GM18867 (cell line): ENCODE results near the gene ZC3HAV1.
"Not testable (repeated sequence)": the region's sequence is repeated elsewhere in the genome, so short reads cannot be mapped to it uniquely, and the experiment has no call there.

Experiments used
- ATAC-seq: cut with Tn5 transposase; IDR thresholded peaks from one replicate; pipeline ENCODE4 v1.9.1; 2021; ENCODE audit warnings: mild to moderate bottlenecking, moderate library complexity; ENCODE audit not compliant: unreplicated experiment

ZC3HAV1 gene

DNA sequence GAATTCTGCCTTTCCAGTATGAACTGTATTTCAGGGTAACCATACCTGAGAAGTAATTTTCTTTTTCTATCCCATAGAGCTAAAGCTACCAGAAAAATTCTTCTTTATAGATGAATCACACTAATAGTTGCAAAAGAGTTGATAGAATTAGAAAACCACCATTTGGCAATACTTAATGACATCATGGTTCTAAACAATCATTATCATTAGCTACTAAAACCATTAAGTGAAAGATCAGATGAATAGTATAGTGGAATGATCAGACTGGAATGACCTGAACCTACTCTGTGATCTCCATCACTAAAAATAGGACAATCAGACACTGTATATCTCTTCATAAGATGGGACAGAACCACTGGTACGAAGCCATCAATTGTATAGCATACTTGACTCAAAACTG lies 53.8 kb downstream of the ZC3HAV1 start:
- ATAC-seq = no peak

DNA sequence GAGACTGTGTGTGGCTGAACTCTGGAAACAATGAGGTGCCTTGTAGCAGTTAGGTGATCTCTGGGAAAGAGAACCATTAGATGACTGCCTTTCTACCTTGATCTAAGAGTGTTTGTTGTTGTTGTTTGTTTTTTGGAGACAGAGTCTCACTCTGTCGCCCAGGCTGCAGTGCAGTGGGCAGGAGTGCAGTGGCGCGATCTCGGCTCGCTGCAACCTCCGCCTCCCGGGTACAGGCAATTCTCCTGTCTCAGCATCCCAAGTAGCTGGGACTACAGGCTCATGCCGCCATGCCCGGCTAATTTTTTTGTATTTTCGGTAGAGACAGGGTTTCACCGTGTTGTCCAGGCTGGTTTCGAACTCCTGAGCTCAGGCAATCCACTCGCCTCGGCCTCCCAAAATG lies 54.9 kb downstream of the ZC3HAV1 start:
- ATAC-seq = not testable (repeated sequence)

DNA sequence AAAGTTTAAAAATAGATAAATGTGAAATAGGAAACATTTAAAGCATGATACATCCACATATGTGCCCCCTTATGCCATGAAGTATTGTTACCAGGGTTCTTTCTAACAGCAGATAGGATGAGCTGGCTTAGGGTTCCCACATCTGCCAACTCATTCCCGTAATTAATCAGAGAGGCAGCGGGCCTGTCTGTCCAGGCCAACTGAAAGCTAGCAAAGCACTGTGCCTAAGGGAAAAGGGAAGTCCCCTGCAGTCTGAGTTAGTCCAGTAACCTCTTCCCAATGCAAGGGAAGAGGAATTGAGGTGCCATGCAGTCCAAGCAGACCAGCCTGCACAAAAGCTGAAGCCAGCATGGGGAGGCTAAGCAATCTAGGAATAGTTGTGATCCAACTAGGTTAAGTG lies 55.4 kb downstream of the ZC3HAV1 start:
- ATAC-seq = no peak

DNA sequence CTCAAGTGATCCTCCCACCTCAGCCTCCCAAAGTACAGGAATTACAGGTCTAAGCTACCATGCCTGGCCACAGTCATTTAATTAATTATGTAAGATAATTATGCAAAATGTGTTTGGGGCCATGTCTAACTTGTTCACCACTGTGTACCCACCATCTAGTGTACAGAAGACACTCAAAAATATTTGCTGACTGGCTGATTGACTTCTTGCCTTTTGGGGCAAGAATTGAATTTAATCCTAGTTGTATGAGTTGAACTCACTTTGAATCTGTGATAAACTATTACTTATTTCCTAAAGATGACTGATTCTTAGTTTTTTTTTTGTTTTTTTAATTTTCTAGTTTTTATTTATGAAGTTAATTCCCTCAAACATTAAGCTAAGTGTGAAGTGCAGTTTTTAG lies 57.9 kb downstream of the ZC3HAV1 start:
- ATAC-seq = no peak

DNA sequence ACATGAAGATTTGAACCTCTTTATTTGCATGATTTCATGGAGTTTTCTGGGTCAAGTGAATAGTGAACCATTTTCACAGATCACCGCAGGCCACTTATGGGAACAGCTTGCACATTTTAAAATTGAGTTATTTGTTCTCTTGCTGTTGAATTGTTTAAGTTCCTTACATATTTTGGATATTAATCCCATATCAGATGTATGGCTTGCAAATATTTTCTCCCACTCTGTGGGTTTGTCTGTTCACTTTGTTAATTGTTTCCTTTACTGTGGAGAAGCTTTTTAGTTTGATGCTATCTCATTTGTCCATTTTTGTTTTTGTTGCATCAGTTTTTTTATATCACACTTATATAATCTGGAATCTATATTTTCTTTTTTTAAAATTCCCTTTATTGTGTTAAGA lies 59.6 kb downstream of the ZC3HAV1 start:
- ATAC-seq = no peak

DNA sequence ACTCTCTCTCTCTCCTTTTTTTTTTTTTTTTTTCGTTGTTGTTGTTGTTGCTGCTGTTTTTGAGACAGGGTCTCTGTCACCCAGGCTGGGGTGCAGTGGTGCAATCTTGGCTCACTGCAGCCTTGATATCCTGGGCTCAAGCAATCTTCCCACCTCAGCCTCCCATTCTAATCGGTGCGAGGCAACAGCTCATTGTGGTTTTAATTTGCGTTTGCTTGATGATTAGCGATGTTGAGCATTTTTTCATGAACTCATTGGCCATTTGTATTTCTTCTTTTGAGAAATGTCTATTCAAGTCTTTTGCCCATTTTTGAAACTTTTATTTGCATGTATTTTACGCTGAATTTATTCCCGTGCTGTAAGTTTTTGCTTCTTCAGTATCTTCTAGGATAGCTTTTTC lies 60.4 kb downstream of the ZC3HAV1 start:
- ATAC-seq = no peak

DNA sequence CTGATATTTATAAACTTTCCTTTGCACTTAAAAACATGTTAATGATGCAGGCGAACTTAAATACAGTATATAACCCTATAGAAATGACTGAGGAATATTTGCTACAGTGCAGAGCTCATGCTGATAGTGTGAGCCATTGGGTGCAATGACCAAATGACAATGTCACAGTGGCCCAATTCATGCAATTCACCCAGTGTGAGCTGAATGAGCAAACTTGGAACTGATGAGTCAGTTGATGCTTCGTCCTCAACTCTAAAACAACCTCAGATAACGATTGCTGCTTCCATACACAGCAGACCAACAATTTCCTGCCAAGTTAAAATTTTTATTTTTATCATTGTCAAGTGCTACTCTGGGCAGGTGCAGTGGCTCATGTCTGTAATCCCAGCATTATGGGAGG lies 61.5 kb downstream of the ZC3HAV1 start:
- ATAC-seq = no peak

DNA sequence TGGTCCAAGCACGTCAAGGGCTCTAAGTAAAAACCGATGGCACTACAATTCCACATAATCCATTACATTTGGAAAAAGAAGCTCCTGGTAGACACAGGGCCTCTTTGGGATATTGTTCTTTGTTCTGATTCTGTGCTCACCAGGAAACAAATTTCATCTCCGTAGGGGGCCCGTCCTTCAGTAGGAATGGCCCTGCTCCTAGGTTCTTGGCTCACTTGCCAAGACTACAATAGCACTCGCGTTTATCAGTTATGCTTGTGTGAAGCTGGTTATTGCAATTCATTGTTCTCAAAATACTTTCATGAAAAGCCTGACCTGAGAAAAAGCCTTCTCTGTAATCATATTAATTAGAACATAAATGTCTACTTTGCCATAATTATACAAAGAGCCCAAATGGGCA lies 63.4 kb downstream of the ZC3HAV1 start:
- no peak for ATAC-seq

DNA sequence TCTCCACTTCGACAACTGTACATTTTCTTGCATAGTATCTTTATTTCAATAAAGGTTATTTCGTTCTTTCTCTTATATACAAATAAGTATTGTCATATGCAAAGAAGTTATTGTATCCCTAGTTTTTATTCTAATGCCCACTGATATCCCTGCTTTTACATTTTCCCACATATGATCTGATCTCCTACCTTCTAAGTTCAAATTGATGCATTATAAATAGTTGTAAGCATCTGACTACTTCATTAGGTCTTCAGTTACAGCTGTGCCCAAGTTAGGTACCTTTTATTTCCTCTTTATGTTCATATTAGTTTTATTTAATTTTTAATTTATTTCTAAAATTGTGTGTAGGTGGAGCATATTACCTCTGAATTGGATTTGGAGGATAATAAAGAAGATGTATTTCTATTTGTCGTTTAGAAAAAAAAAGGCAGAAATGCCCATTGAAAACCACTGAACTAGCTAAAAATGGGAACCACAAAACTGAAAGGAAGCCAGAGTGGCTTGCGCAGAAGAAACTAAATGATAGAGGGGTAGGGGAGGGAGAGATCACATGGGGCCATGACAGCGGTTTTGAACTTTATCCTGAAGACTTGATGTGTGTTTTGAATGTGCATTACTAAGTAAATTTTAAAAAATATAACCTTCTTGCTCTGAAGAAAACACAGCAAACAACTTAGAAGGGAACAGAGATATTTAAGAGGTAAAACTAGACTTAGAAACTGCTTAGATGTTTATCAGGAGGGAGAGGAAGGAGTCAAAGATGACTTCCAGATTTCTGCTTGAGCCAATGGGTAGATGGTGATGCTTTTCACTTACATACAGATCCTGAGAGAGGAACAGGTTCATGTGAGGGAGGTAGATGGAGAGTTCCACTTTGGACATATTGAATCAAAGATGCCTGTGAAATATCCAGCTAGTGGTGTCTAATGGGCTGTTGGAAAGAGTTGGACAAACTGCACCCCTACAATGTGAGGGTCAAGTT lies 64.4 kb downstream of the ZC3HAV1 start:
- no peak for ATAC-seq

DNA sequence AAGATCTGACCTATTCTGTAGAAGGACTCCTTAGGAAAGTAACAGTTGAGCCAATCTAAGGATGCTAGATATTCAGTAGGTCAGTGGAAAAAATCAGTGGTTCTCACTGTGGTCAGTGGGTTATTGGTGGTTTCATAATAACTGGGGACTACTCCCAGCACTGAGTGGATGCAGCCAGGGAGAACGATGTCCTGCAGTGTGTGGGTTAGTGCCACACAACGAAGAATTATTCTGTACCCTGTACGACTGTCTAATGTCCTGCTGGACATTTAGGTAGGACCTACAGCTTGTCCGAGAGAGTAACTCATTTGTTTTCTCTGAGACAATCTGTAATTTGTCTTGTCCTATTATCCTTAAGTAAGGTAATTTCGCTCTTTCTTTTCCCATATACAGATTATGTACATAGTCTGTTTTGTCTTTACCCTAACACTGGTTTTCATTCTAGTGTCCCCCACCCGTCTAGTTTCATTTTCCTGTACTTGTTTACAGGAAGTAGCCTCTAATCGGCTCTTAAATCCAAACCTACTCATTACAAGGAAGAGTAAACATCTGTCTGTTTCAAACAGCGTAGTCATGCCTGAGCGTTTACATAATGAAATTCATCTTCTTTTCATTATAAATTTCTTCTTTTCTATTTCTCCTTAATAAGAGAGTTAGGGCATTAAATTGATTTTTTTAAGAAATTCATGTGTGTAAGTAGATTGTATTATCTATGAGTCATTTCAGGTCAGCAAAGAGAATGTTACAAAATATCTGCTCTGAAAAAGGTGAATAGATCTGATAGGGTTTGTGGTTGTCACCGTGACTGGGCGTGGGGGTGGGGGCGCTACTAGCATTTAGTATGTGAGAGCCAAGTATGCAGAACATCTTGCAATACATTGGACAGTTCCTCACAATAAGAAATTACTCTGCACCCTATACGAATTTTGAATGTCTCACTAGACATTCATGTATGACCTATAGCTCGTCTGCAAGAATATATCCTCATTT lies 65.4 kb downstream of the ZC3HAV1 start:
- no peak for ATAC-seq

DNA sequence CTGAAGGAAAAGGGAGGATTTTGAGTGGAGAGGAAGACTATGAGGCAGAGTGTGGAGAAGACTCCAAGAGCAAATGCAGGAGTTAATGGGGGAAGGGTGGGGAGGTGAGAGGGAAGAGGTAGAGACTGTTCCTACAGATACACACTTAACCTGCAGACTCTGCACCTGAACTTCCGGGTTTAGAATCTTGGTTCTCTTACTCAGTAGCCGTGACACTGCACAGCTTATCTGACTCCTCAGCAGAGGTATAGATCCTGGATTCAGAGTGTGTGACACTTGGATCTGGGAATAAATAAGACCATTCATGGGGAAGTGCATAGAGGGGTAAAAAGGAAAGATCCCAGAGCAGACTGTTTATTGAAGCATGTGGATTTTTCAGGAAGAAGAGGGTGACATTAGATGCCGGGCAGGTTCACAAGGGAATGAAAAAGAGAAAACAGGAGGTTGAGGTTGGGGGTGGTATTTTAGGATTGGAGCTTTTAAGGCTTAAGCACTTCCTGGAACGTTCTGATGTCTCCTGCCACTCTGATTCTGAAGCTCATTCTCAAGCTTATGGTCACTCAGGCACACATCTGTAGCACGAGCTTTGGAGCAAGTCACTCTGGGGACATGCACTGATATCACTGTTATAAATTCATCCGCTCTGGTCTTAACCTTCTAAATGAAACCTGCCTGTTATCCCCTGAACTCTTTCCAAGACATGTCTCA lies 68.0 kb downstream of the ZC3HAV1 start:
- peak; percentile 38 for ATAC-seq

DNA sequence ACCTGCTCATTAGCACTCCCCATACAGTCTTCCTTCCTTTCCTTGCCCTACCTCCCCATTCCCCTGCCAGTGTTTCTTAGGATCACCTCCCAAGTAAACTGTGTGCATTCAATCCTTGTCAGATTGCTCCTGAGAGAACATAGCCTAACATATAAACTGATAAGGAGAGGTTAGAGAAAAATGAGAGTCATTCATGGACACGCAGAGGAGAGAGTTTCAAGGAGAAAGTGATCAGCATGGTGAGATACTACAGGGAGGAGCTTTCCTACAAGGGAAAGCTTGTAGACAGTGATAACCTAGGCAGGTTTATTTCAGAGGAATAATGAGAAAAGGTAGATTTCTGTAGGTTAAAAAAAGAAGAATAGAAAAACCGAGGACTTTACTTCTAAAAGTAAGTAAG lies 70.8 kb downstream of the ZC3HAV1 start:
- ATAC-seq = no peak

DNA sequence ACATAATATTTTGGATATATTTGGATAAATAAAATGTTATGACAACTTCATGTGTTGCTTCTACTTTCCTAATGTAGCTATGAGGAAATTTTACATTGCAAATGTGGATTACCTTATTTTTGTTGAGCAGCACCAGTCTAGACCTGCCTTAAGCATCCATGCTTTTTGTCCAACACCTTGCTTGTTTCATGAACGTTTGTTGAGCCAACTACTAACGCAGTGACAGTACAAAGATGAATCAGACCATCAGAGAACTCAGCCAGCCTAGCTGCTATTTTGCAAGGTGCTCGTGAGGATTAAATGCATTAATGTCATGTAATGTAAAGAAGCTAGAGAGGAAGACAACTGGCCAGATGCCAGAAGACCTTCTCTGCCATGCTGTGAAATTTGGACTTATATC lies 72.6 kb downstream of the ZC3HAV1 start:
- ATAC-seq = no peak

DNA sequence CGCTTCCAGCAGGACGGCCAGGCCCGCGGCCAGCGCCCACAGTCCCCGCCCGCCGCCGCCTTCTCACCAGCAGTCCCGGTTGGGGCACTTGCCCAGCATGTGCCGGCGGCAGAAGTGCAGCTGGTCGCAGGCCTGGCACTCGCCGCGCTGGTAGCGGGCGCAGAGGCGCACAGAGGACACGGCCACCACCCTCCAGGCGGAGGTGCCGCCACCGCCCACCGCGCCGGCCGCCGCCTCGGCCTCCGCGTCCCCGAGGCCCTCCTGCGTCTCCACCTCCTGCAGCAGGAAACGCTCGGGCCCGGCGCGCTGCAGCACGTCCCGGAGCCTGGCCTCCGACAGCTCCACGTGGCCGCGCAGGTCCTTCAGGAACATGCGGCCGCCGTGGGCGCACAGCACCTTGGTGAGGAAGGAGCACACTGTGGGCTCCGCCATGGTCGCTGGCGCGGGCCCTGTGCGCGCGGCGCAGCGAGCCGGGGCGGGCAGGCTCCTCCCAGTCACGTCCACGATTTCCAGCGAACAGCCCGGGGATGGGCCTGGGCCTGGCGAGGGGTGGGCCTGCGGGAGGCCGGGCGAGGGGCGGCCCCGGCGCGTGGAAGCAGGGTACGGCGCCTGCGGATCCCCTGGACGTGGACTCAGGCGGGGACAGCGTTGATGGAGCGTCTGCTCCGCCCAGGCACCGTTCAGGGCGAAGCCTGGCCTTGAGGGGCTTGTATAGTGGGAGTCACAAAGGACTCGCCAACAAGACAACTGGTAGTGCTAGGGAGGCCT lies 73.8 kb downstream of the ZC3HAV1 start, which contains the start of gene ZC3HAV1L:
ZC3HAV1L (minus strand) TSS at position 457 of the 768 bp plus-strand sequence; CDS start at position 432, 25 bp downstream.
- peak; percentile 79 for ATAC-seq

DNA sequence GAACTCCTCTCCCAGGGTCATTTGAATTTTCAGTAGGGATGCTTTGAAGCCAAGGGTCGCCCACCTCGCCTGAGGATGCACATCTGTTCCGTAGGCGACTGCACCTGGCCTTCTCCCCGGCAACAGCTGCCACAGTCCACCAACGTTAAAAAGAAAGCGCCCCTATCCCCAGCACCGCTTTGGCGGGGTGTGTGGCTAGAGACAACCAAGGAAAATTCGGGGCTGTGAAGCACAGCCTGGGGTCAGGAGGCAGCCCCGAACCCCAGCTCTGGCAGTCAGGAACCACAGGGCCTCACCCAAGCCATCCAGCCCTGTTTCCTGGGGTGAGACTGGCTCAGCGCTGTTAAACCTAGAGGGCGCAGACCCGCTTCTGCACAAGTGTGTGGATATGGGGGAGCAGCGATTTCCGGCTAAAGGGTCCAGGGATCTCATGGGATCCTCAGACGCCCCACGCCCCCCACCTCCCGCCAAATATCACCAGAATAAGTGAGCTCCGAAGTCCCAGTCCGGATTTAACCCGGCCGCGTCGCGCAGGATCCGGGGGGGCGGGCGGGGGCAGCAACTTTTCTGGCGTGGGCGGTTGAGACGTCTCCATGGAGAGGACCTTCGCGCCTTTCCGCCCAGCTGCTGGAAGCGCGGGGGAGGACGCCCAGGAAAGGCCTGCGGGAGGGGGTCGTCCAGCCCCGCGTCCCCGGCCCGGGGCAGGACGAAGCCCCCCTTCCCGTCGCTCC lies 74.5 kb downstream of the ZC3HAV1 start:
- peak; percentile 33 for ATAC-seq

DNA sequence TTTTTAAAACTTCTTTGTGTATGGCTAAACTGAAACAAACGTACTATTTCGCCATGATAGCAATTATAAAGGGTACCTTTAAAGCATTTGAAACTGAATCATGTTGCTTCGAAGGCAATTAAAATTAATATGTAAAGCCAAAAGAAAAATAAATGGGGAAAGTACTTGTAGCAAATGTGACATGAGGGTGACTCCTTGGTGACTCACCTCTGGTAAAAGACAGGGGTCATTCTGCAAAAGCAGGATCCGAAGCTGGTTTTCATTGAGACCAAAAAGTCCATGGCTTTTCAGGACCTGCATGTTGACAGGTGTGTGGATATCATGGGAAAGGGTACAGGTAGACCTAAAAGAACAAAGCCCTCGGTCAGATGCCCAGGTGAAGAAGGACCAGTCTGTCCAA lies 75.2 kb downstream of the ZC3HAV1 start:
- no peak for ATAC-seq

DNA sequence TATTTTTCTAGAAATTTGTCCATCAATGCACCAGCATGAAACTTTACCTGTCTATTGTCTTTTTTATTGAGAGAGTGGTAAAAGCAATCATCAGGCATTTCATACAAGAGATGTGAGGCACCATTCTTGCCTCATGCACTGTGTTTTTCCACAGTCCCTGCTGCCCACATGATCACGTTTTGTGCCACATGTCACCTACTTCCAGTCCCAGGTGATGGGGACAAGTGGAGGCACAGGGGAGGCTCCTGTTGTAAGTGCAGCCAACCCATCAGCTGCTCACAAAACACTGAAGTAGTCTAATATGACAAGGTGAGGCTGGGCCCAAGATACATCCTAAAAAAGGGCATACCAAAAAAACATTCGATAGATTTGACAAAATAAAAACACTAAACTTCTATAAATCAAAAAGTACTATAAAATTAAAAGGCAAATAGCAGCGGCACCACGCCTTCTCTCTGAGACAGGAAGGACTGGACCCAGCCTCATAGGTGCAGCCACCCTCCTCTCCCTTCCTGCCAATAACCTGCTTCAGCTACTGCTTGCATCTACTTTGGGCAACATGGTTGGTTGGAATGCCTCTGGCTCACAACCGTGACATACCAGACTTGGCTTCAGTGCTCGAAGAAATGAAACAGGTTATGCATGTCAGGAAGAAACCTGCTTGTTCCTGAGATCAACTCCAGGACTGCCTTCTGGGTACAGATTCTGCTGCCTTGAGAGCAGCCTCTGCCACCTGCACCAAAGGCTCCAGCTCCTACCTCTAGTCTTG lies 76.0 kb downstream of the ZC3HAV1 start:
- ATAC-seq = no peak

DNA sequence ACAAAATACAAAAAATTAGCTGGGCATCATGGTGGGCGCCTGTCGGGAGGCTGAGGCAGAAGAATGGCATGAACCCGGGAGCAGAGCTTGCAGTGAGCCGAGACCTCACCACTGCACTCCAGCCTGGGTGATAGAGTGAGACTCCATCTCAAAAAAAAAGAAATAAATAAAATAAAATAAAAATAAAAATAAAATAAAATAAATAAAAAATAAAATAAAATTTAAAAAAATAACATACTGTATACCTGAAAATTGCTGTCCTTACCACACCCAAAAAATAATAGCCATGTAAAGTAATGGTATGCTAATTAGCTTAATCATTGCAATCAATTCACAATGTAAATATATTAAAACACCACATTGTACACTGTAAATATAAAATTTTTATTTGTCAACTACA lies 77.0 kb downstream of the ZC3HAV1 start:
- ATAC-seq = no peak

DNA sequence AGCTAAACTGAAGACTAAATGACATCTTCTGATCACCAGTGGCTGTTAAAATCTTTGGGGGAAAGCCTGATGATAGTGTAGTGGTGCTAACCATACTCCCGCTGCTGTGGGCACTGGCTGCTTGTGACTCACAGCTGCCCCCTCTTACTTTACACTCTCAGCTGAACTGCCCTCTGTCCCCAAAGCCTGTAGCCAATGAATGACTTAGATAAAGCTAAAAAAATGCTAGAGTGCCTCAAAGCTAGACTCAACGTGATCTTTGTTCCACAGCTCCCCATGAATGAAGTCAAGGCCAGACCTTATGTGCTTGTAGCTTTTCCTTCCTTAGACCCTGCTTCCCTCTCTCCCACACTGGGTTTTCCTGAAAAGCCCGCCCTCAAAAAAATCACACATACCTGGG lies 80.2 kb downstream of the ZC3HAV1 start:
- no peak for ATAC-seq
